HCT116 (cell line): Measurements from ENCODE around the gene ZNF154. TPM values are rescaled to one million over a fixed set of nuclear protein-coding genes. Genes with fewer than 3 reads are reported as not detected.

Experiments used
- ATAC-seq: fragments of 200-7000 bp; cut with Tn5 transposase; 2 replicates; pipeline ENCODE4 v1.9.1; 2020; ENCODE audit warnings: mild to moderate bottlenecking, moderate library complexity
- BruUV-seq: library from RNA; stranded (reverse); fragments of 400-500 nt; replicated peaks from 2 replicates; lab custom pipeline; 2021; lab: Mats Ljungman, UMichigan
- CTCF ChIA-PET: fragments of 300-600 bp; sonication (Branson Sonifier 250); formaldehyde crosslinking; loops from one replicate; lab custom pipeline; 2021; ENCODE audit warnings: antibody characterized with exemption; lab: Charles Lee
- POLR2A ChIA-PET: fragments of 300-600, 350-600 bp; sonication (Branson Sonifier 250); formaldehyde crosslinking; loops from one replicate; lab custom pipeline; 2021; ENCODE audit warnings: antibody characterized with exemption; lab: Charles Lee
- RAD21 ChIA-PET, 2 experiments: fragments of 300-600 bp; sonication (Branson Sonifier 250); formaldehyde crosslinking; loops; one replicate each; lab custom pipeline; 2023; ENCODE audit warnings: low total read pairs in 2 of 2; ENCODE audit not compliant: uncharacterized antibody in 2 of 2, unreplicated experiment in 2 of 2, low non-redundant PET in 1 of 2; lab: Charles Lee
- DNase-seq: peaks from one replicate; pipeline ENCODE4 v3.0.0-alpha.2; 2010; ENCODE audit warnings: low read depth, low spot score
- H2AFZ ChIP-seq: fragments of 200-600 bp; shearing (Covaris generic), sonication (generic); 2 replicates; pipeline ENCODE4 v1.6.1; 2017; ENCODE audit warnings: low read depth, mixed run types, mixed read lengths, antibody characterized with exemption, low read length; ENCODE audit not compliant: poor library complexity, severe bottlenecking
- H3K27ac ChIP-seq: 2 replicates; pipeline ENCODE4 v1.5.1; 2012; ENCODE audit warnings: low read depth, low read length
- H3K27me3 ChIP-seq: fragments of 200-600 bp; sonication (generic); 2 replicates; pipeline ENCODE4 v1.6.1; 2016; ENCODE audit warnings: mixed run types, low read length, mixed read lengths; ENCODE audit not compliant: insufficient read depth
- H3K36me3 ChIP-seq, 2 experiments: fragments of 200-500 bp in 1 of 2; fragments of 200-600 bp in 1 of 2; sonication (Bioruptor generic) in 1 of 2; sonication (generic) in 1 of 2; 2 replicates each; pipeline versions ENCODE4 v1.5.1 to v1.6.1; 2014 to 2016; ENCODE audit warnings: low read length in 2 of 2, inconsistent platforms in 1 of 2, mixed read lengths in 1 of 2, mixed run types in 1 of 2; ENCODE audit not compliant: insufficient read depth in 2 of 2, control insufficient read depth in 1 of 2
- H3K4me1 ChIP-seq, 2 experiments: fragments of 200-600 bp in 1 of 2; sonication (generic) in 1 of 2; 2 replicates each; pipeline versions ENCODE4 v1.5.1 to v1.6.1; 2012 to 2017; ENCODE audit warnings: low read length in 2 of 2, inconsistent platforms in 1 of 2, mild to moderate bottlenecking in 1 of 2, mixed read lengths in 1 of 2, mixed run types in 1 of 2, moderate library complexity in 1 of 2; ENCODE audit not compliant: insufficient read depth in 2 of 2, control insufficient read depth in 1 of 2
- H3K4me2 ChIP-seq: fragments of 200-600 bp; sonication (generic); 2 replicates; pipeline ENCODE4 v1.6.1; 2017; ENCODE audit warnings: mixed run types, low read length, mixed read lengths
- H3K4me3 ChIP-seq, 2 experiments: fragments of 200-600 bp in 1 of 2; sonication (generic) in 1 of 2; replicated peaks in 1 of 2; 2 replicates each; pipeline ENCODE4 v1.5.1; 2011 to 2016; ENCODE audit warnings: low read length in 2 of 2, control low read depth in 1 of 2, low read depth in 1 of 2, mild to moderate bottlenecking in 1 of 2, mixed read lengths in 1 of 2, mixed run types in 1 of 2
- H3K79me2 ChIP-seq: fragments of 200-600 bp; sonication (generic); 2 replicates; pipeline ENCODE4 v1.6.1; 2017; ENCODE audit warnings: mild to moderate bottlenecking, mixed run types, low read length, moderate library complexity, mixed read lengths; ENCODE audit not compliant: insufficient read depth
- H3K9ac ChIP-seq: fragments of 200-600 bp; sonication (generic); 2 replicates; pipeline ENCODE4 v1.6.1; 2016; ENCODE audit warnings: low read length, mixed read lengths
- H3K9me2 ChIP-seq: fragments of 200-600 bp; sonication (generic), shearing (Covaris generic); 2 replicates; pipeline ENCODE4 v1.6.1; 2017; ENCODE audit warnings: mixed run types, mild to moderate bottlenecking, moderate library complexity; ENCODE audit not compliant: insufficient read depth
- H3K9me3 ChIP-seq, 2 experiments: fragments of 200-500 bp in 1 of 2; fragments of 200-600 bp in 1 of 2; sonication (Bioruptor generic) in 1 of 2; sonication (generic) in 1 of 2; 2 replicates each; pipeline ENCODE4 v1.6.1; 2014 to 2017; ENCODE audit warnings: low read length in 2 of 2, mixed read lengths in 2 of 2, inconsistent platforms in 1 of 2, low read depth in 1 of 2, mild to moderate bottlenecking in 1 of 2, mixed run types in 1 of 2, moderate library complexity in 1 of 2; ENCODE audit not compliant: control insufficient read depth in 1 of 2, insufficient read depth in 1 of 2
- H4K20me1 ChIP-seq: fragments of 200-600 bp; sonication (generic), shearing (Covaris generic); 2 replicates; pipeline ENCODE4 v1.6.1; 2017; ENCODE audit warnings: mixed run types, mild to moderate bottlenecking, moderate library complexity; ENCODE audit not compliant: insufficient read depth
- CBX3 ChIP-seq: IDR thresholded peaks from 2 replicates; pipeline ENCODE4 v1.6.1; 2012; ENCODE audit warnings: low read depth
- CTCF ChIP-seq, 3 experiments: fragments of 200-600 bp in 1 of 3; sonication (generic) in 1 of 3; IDR thresholded peaks in 2 of 3; conservative IDR thresholded peaks in 1 of 3; 2 replicates each; pipeline ENCODE4 v1.5.1; 2012 to 2017; ENCODE audit warnings: low read depth in 2 of 3, low read length in 2 of 3, antibody characterized with exemption in 1 of 3, borderline replicate concordance in 1 of 3, control low read depth in 1 of 3, mild to moderate bottlenecking in 1 of 3, mixed read lengths in 1 of 3, mixed run types in 1 of 3, moderate library complexity in 1 of 3; ENCODE audit not compliant: insufficient read depth in 1 of 3
- ELF1 ChIP-seq: IDR thresholded peaks from 2 replicates; pipeline ENCODE4 v1.6.1; 2012; ENCODE audit warnings: low read depth, borderline replicate concordance
- EZH2 ChIP-seq: fragments of 200-600 bp; sonication (generic); IDR thresholded peaks from 2 replicates; pipeline ENCODE4 v1.6.1; 2017; ENCODE audit warnings: antibody characterized with exemption, mixed run types
- JUND ChIP-seq: IDR thresholded peaks from 2 replicates; pipeline ENCODE4 v1.6.1; 2012
- POLR2A ChIP-seq: IDR thresholded peaks from 2 replicates; pipeline ENCODE4 v1.7.0; 2011; ENCODE audit warnings: borderline replicate concordance; ENCODE audit not compliant: insufficient read depth, insufficient read length; ENCODE audit errors: extremely low read depth
- POLR2AphosphoS5 ChIP-seq: IDR thresholded peaks from 2 replicates; pipeline ENCODE4 v1.6.1; 2011; ENCODE audit warnings: mild to moderate bottlenecking, low read depth, low read length, moderate library complexity
- REST ChIP-seq: IDR thresholded peaks from 2 replicates; pipeline ENCODE4 v1.6.1; 2012; ENCODE audit warnings: low read depth
- intact Hi-C: fragments of 100-400 bp; cut with micrococcal nuclease; formaldehyde crosslinking; loops from 2 replicates; pipeline ENCODE4 v1.10.0; 2022
- total RNA-seq: library from RNA; stranded (reverse); gene quantifications from one replicate; pipeline ENCODE4 v1.2.1, GENCODE V29; 2021; ENCODE audit not compliant: unreplicated experiment

The ZNF154 gene
- total RNA-seq, 1 experiment from 2014 or later: 0.10 TPM

GRCh38 chr19:57747472-57747807 is 38.4 kb upstream of the ZNF154 start:
- intact Hi-C loops: loop anchor here (5.0 kb wide), 2 partner anchors 55 to 65 kb away; partner anchors contain the start of gene ZNF551
- Histone ChIP-seq H3K4me1 (peaks cover 0 to 8% of the 10 kb centered on the region in 2 experiments; a peak in 1 of 4 replicates), H3K4me3 (peak overlapping the region; percentile 87 to 88), H2AFZ (no peak overlapping the region), H3K4me2 (peak overlapping the region; percentile 94), H3K27me3 (no peaks in the 10 kb centered on the region), H4K20me1 (no peaks in the 10 kb centered on the region), H3K27ac (peak overlapping the region; percentile 64; the same call in 1 of the 2 replicates), H3K79me2 (peaks cover 25% of the 10 kb centered on the region), H3K9ac (peak overlapping the region; percentile 71), H3K9me2 (no peaks in the 10 kb centered on the region), H3K36me3 (peaks cover 15 to 31% of the 10 kb centered on the region in 2 experiments), H3K9me3 (peaks cover 2 to 10% of the 10 kb centered on the region in 2 experiments; a peak in 1 of 4 replicates)
- DNase-seq (no peak), ATAC-seq (no peak)
- POLR2A ChIA-PET: no interaction called here
- RAD21 ChIA-PET: no interaction called here
- CTCF ChIA-PET: interaction anchor here (2.0 kb wide), 1 partner anchor 66 kb away, joined by 7 read pairs; the partner anchor contains the start of gene ZNF551
- BruUV-seq: no TSS peak
- TF ChIP-seq CBX3 (no peak), REST (no peak), JUND (no peak), ELF1 (no peak), EZH2 (no peak), CTCF (IDR thresholded peaks at IDR 0.05 in 2 of 3, conservative IDR thresholded peaks at IDR 0.05 in 1 of 3; ENCODE audit: borderline replicate concordance in 1 of 3, insufficient read depth in 1 of 3, low read depth in 2 of 3, low read length in 2 of 3) (no peak), POLR2A (no peak), POLR2AphosphoS5 (no peak)
